HepG2 (cell line): Measurements from ENCODE around the gene NKD1. TPM values are rescaled to one million over a fixed set of nuclear protein-coding genes. Genes with fewer than 3 reads are reported as not detected.

ENCODE experiments used
- FOXP1 ChIP-seq, 2 experiments: fragments of 450-650 bp in 1 of 2; IDR thresholded peaks; 2 replicates each; pipeline ENCODE4 v1.6.1; 2017 to 2018; ENCODE audit warnings: antibody characterized with exemption in 1 of 2
- TCF7 ChIP-seq: sonication (generic); IDR thresholded peaks from 2 replicates; pipeline ENCODE4 v1.6.1; 2016; ENCODE audit warnings: antibody characterized with exemption, low read depth
- ZNF350 ChIP-seq: sonication (generic); formaldehyde crosslinking; IDR thresholded peaks from 2 replicates; pipeline ENCODE4 v1.4.0; 2020; ENCODE audit warnings: mild to moderate bottlenecking, low read depth, missing genetic modification reagents, borderline replicate concordance
- ZNF710 ChIP-seq: sonication (generic); formaldehyde crosslinking; IDR thresholded peaks from 2 replicates; pipeline ENCODE4 v1.5.0; 2020; ENCODE audit warnings: mild to moderate bottlenecking, missing genetic modification reagents, borderline replicate concordance
- polyA plus RNA-seq, 8 experiments: library from polyadenylated mRNA; depleted of rRNA in 3 of 8; stranded (reverse) in 7 of 8; unstranded in 1 of 8; fragments of >200 nt; fragmentation: Illumina TruSeq in 4 of 8; extraction: Trizol in 4 of 8; gene quantifications; 2 replicates each; pipeline versions ENCODE4 v1.2.1 to v1.2.3, GENCODE V29; 2011 to 2016; ENCODE audit warnings: low read depth in 4 of 8, missing spikeins in 1 of 8, mixed read lengths in 1 of 8; ENCODE audit not compliant: insufficient read depth in 1 of 8
- total RNA-seq, 5 experiments: library from RNA; depleted of rRNA; stranded (reverse); fragments of >200 nt; fragmentation: Illumina TruSeq; extraction: Trizol; gene quantifications; 2 replicates each; pipeline ENCODE4 v1.2.3, GENCODE V29; 2016; ENCODE audit warnings: low read depth in 1 of 5
- TF ChIP-seq, protein P1 (sequence below): sonication (generic); formaldehyde crosslinking; IDR thresholded peaks from 2 replicates; pipeline ENCODE4 v1.5.0; 2020; ENCODE audit warnings: mild to moderate bottlenecking, missing genetic modification reagents, borderline replicate concordance
- TF ChIP-seq, protein P2 (sequence below): IDR thresholded peaks from 2 replicates; pipeline ENCODE4 v1.6.1; 2016; ENCODE audit warnings: low read depth

The NKD1 gene
- total and polyA plus RNA-seq, 2 of the 13 experiments (the other 11 are each of a cell fraction or from before 2014, with no cell fraction given): 70.4 to 121 TPM

GRCh38 chr16:50502616-50503011 lies 45.6 kb upstream of the NKD1 start (continued):
- TF ChIP-seq ZNF710 (CRISPR knock-in tag) (0 out of 2 replicates have a peak, but pooled peaks have one; percentile 8), ZNF350 (0 out of 2 replicates have a peak, but pooled peaks have one; percentile 11), FOXP1 (IDR thresholded peaks at IDR 0.05) (no peak), FOXP1 (CRISPR knock-in tag; IDR thresholded peaks at IDR 0.05) (peak; percentile 69; the same call in 1 of the 2 replicates), TCF7 (peak; percentile 89)
- TF ChIP-seq, protein P1, sequence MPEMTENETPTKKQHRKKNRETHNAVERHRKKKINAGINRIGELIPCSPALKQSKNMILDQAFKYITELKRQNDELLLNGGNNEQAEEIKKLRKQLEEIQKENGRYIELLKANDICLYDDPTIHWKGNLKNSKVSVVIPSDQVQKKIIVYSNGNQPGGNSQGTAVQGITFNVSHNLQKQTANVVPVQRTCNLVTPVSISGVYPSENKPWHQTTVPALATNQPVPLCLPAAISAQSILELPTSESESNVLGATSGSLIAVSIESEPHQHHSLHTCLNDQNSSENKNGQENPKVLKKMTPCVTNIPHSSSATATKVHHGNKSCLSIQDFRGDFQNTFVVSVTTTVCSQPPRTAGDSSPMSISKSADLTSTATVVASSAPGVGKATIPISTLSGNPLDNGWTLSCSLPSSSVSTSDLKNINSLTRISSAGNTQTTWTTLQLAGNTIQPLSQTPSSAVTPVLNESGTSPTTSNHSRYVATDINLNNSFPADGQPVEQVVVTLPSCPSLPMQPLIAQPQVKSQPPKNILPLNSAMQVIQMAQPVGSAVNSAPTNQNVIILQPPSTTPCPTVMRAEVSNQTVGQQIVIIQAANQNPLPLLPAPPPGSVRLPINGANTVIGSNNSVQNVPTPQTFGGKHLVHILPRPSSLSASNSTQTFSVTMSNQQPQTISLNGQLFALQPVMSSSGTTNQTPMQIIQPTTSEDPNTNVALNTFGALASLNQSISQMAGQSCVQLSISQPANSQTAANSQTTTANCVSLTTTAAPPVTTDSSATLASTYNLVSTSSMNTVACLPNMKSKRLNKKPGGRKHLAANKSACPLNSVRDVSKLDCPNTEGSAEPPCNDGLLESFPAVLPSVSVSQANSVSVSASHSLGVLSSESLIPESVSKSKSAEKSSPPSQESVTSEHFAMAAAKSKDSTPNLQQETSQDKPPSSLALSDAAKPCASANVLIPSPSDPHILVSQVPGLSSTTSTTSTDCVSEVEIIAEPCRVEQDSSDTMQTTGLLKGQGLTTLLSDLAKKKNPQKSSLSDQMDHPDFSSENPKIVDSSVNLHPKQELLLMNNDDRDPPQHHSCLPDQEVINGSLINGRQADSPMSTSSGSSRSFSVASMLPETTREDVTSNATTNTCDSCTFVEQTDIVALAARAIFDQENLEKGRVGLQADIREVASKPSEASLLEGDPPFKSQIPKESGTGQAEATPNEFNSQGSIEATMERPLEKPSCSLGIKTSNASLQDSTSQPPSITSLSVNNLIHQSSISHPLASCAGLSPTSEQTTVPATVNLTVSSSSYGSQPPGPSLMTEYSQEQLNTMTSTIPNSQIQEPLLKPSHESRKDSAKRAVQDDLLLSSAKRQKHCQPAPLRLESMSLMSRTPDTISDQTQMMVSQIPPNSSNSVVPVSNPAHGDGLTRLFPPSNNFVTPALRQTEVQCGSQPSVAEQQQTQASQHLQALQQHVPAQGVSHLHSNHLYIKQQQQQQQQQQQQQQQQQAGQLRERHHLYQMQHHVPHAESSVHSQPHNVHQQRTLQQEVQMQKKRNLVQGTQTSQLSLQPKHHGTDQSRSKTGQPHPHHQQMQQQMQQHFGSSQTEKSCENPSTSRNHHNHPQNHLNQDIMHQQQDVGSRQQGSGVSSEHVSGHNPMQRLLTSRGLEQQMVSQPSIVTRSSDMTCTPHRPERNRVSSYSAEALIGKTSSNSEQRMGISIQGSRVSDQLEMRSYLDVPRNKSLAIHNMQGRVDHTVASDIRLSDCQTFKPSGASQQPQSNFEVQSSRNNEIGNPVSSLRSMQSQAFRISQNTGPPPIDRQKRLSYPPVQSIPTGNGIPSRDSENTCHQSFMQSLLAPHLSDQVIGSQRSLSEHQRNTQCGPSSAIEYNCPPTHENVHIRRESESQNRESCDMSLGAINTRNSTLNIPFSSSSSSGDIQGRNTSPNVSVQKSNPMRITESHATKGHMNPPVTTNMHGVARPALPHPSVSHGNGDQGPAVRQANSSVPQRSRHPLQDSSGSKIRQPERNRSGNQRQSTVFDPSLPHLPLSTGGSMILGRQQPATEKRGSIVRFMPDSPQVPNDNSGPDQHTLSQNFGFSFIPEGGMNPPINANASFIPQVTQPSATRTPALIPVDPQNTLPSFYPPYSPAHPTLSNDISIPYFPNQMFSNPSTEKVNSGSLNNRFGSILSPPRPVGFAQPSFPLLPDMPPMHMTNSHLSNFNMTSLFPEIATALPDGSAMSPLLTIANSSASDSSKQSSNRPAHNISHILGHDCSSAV (CRISPR knock-in tag): no peak
- TF ChIP-seq, protein P2, sequence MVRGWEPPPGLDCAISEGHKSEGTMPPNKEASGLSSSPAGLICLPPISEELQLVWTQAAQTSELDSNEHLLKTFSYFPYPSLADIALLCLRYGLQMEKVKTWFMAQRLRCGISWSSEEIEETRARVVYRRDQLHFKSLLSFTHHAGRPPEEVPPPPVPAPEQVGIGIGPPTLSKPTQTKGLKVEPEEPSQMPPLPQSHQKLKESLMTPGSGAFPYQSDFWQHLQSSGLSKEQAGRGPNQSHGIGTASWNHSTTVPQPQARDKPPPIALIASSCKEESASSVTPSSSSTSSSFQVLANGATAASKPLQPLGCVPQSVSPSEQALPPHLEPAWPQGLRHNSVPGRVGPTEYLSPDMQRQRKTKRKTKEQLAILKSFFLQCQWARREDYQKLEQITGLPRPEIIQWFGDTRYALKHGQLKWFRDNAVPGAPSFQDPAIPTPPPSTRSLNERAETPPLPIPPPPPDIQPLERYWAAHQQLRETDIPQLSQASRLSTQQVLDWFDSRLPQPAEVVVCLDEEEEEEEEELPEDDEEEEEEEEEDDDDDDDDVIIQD: 0 out of 2 replicates have a peak, but pooled peaks have one; percentile 10
